Smooth muscle cell (in vitro differentiated cells): ENCODE measurements around the gene PRF1. TPM values are rescaled to one million over a fixed set of nuclear protein-coding genes. Genes with fewer than 3 reads are reported as not detected.

Experiments
- DNase-seq: peaks from one replicate; lab custom pipeline; 2025; ENCODE audit not compliant: unreplicated experiment; lab: John Stamatoyannopoulos, UW
- H2AFZ ChIP-seq: fragments of 200-600 bp; sonication (generic); 2 replicates; pipeline ENCODE4 v1.6.0; 2016; ENCODE audit warnings: antibody characterized with exemption, low read depth, mild to moderate bottlenecking
- H3F3A ChIP-seq: fragments of 200-600 bp; sonication (generic); 2 replicates; pipeline ENCODE4 v1.6.0; 2017; ENCODE audit warnings: antibody characterized with exemption, low read depth
- H3K27ac ChIP-seq: fragments of 200-600 bp; sonication (generic); 2 replicates; pipeline ENCODE4 v1.5.1; 2016; ENCODE audit warnings: low read depth, mild to moderate bottlenecking
- H3K27me3 ChIP-seq: fragments of 200-600 bp; sonication (generic); 2 replicates; pipeline ENCODE4 v1.6.1; 2016; ENCODE audit warnings: low read depth, mild to moderate bottlenecking
- H3K36me3 ChIP-seq: fragments of 200-600 bp; sonication (generic); 2 replicates; pipeline ENCODE4 v1.5.1; 2016; ENCODE audit warnings: low read depth
- H3K4me1 ChIP-seq: fragments of 200-600 bp; sonication (generic); 2 replicates; pipeline ENCODE4 v1.5.1; 2016; ENCODE audit warnings: low read depth
- H3K4me2 ChIP-seq: fragments of 200-600 bp; sonication (generic); 2 replicates; pipeline ENCODE4 v1.6.0; 2016; ENCODE audit warnings: mild to moderate bottlenecking
- H3K4me3 ChIP-seq: fragments of 200-600 bp; sonication (generic); 2 replicates; pipeline ENCODE4 v1.5.1; 2016; ENCODE audit warnings: mild to moderate bottlenecking
- H3K79me2 ChIP-seq: fragments of 200-600 bp; sonication (generic); 2 replicates; pipeline ENCODE4 v1.6.0; 2016; ENCODE audit warnings: low read depth, mild to moderate bottlenecking
- H3K9ac ChIP-seq: fragments of 200-600 bp; sonication (generic); 2 replicates; pipeline ENCODE4 v1.6.0; 2016; ENCODE audit warnings: low read depth
- H3K9me3 ChIP-seq: fragments of 200-600 bp; sonication (generic); replicated peaks from 2 replicates; pipeline ENCODE4 v1.5.1; 2016; ENCODE audit warnings: low read depth
- H4K20me1 ChIP-seq: fragments of 200-600 bp; sonication (generic); 2 replicates; pipeline ENCODE4 v1.6.0; 2016; ENCODE audit warnings: low read depth
- WGBS: methylation state at CpG from one replicate; pipeline ENCODE4 v1.1.7; 2016; ENCODE audit warnings: low lambda C conversion rate; 5-methylcytosine and 5-hydroxymethylcytosine counted together
- polyA plus RNA-seq: library from polyadenylated mRNA; unstranded; fragments of >200 nt; fragmentation: Nextera tagmentation; extraction: Ambion mirVana; gene quantifications from 2 replicates; pipeline ENCODE4 v1.2.1, GENCODE V29; 2016
- total RNA-seq: library from RNA; depleted of rRNA; stranded (reverse); fragments of >200 nt; gene quantifications from 2 replicates; pipeline ENCODE4 v1.2.3, GENCODE V29; 2014
- TF ChIP-seq, protein P1 (sequence below): fragments of 200-600 bp; sonication (generic); IDR thresholded peaks from 2 replicates; pipeline ENCODE4 v1.5.1; 2017; ENCODE audit warnings: borderline replicate concordance, mild to moderate bottlenecking, antibody characterized with exemption; ENCODE audit not compliant: insufficient read depth, poor library complexity, severe bottlenecking

Gene PRF1
- total and polyA plus RNA-seq, 2 experiments from 2014 or later = not detected

DNA sequence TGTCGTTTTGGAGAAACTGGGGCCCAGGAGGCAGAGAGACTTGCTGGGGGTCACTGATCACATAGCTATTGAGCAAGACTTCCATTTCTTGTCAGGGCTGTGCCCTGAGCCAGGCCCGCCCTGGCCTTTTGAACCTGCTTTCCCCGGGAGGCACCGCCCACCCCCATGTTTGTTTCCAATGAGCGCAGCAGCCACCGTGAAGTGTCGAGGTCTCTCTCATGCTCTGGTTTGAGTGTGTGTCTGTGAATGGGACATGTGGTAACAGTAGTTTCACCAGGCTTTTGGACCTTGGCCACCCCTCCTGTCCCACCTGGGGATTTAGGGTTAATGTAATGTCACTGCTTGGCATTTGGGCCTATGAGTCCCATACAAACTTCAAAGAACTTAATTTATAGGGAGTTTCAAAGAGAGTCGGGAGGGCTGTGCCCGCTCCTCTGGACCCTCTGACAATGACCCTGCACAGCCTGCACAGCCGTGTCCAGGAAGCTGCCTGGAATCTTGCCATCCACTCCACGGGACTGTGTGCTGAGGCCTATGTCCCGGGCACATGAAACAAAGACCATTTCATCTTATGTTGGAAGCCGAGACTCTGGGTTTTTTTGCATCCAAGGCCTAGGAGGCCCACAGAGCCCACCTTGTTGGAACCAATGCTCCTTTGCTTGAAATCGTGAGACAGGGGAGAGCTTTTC lies 6.3 kb downstream of the PRF1 start:
- no peaks in the 10 kb centered on the region for H3F3A ChIP-seq
- WGBS = 91% methylated on average over 14 of the region's 14 CpGs
- no peak overlapping the region for H3K27ac ChIP-seq
- no peak for DNase-seq
- H3K4me1 ChIP-seq = no peaks in the 10 kb centered on the region
- H3K9me3 ChIP-seq = no peaks in the 10 kb centered on the region
- no peaks in the 10 kb centered on the region for H3K36me3 ChIP-seq
- H3K4me3 ChIP-seq = no peak overlapping the region
- H3K27me3 ChIP-seq = no peaks in the 10 kb centered on the region
- H3K79me2 ChIP-seq = no peaks in the 10 kb centered on the region
- H4K20me1 ChIP-seq = no peaks in the 10 kb centered on the region
- TF ChIP-seq, protein P1, sequence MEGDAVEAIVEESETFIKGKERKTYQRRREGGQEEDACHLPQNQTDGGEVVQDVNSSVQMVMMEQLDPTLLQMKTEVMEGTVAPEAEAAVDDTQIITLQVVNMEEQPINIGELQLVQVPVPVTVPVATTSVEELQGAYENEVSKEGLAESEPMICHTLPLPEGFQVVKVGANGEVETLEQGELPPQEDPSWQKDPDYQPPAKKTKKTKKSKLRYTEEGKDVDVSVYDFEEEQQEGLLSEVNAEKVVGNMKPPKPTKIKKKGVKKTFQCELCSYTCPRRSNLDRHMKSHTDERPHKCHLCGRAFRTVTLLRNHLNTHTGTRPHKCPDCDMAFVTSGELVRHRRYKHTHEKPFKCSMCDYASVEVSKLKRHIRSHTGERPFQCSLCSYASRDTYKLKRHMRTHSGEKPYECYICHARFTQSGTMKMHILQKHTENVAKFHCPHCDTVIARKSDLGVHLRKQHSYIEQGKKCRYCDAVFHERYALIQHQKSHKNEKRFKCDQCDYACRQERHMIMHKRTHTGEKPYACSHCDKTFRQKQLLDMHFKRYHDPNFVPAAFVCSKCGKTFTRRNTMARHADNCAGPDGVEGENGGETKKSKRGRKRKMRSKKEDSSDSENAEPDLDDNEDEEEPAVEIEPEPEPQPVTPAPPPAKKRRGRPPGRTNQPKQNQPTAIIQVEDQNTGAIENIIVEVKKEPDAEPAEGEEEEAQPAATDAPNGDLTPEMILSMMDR = no peak
- H3K4me2 ChIP-seq = no peak overlapping the region
- H2AFZ ChIP-seq = no peak overlapping the region
- no peak overlapping the region for H3K9ac ChIP-seq

DNA sequence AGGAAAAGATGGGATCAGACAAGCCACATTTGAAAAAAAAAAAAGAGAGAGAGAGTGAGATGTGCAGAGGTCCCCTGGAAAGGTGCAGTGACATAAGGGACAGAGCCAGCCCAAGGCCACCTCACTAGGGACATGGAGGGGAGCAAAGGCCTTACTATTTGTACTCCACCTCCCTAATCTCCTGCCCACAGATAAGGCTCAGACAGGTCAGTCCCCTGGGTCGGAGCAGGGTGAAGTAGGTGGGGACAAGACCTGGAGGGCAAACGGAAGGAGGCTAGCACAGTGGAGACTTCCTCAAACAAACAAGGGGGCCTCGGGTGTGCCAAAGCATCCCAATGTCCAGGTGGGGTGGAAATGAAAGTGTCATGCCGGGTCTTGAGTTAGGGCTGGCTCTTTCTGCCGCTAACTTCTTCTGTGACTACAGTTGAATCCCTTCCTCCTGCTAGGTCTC lies 7.0 kb downstream of the PRF1 start:
- Histone ChIP-seq H3K27me3 (no peaks in the 10 kb centered on the region), H3K4me2 (no peak overlapping the region), H3K4me1 (no peaks in the 10 kb centered on the region), H3K36me3 (no peaks in the 10 kb centered on the region), H3F3A (no peaks in the 10 kb centered on the region), H2AFZ (no peak overlapping the region), H3K79me2 (no peaks in the 10 kb centered on the region), H4K20me1 (no peaks in the 10 kb centered on the region), H3K4me3 (no peak overlapping the region), H3K9ac (no peak overlapping the region), H3K9me3 (no peaks in the 10 kb centered on the region), H3K27ac (no peak overlapping the region)
- DNase-seq = no peak
- TF ChIP-seq, protein P1 = no peak
- WGBS = 90% methylated on average over 5 of the region's 5 CpGs

DNA sequence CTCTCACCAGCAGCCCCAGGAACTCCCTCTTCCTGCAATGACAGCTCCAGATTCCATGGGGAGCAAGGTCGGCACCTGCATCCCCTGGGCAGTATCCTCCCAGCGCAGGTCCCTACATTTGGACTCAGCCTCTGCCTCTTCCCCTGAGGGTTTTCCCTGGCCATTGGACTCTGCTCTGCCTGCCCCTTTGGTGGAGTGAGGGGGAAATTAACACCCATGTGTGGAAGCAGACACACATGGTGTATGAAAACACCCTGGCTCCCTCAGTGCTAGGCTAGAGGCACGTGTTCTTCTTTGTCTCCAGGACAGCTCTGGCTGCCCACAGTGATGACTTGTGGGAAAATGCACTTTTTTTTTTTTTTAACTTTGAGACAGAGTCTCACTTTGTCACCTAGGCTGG lies 8.4 kb downstream of the PRF1 start:
- Histone ChIP-seq H3K36me3 (no peaks in the 10 kb centered on the region), H3K9me3 (no peaks in the 10 kb centered on the region), H3K27me3 (no peaks in the 10 kb centered on the region), H3K9ac (no peak overlapping the region), H3K4me1 (no peaks in the 10 kb centered on the region), H2AFZ (no peak overlapping the region), H3F3A (no peaks in the 10 kb centered on the region), H3K27ac (no peak overlapping the region), H4K20me1 (no peaks in the 10 kb centered on the region), H3K4me2 (no peak overlapping the region), H3K4me3 (no peak overlapping the region), H3K79me2 (no peaks in the 10 kb centered on the region)
- TF ChIP-seq, protein P1 = no peak
- WGBS = 86% methylated on average over 3 of the region's 3 CpGs
- DNase-seq = no peak

DNA sequence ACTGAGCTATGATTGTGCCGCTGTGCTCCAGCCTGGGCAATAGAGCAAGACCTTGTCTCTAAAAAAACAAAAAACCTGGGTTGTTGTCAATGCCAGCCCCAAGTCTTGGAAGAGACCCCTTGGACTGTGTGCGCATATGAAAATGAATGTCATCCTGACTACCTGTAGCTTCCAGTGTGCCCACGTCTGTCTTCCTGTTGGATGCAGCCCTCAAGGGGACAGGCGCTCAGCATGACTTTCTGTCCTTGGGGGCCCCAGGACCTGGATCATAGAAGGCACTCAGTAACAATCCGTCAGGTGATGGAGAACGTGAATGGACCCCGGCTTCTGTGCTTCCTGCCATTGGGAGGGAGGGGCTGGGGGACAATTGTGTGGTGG lies 9.0 kb downstream of the PRF1 start:
- no peaks in the 10 kb centered on the region for H4K20me1 ChIP-seq
- H3K36me3 ChIP-seq = no peaks in the 10 kb centered on the region
- H3K4me1 ChIP-seq = no peaks in the 10 kb centered on the region
- no peak overlapping the region for H2AFZ ChIP-seq
- H3K4me3 ChIP-seq = no peak overlapping the region
- H3F3A ChIP-seq = no peaks in the 10 kb centered on the region
- H3K79me2 ChIP-seq = no peaks in the 10 kb centered on the region
- 89% methylated on average over 7 of the region's 7 CpGs for WGBS
- H3K4me2 ChIP-seq = no peak overlapping the region
- H3K9ac ChIP-seq = no peak overlapping the region
- no peaks in the 10 kb centered on the region for H3K9me3 ChIP-seq
- DNase-seq = no peak
- no peak overlapping the region for H3K27ac ChIP-seq
- TF ChIP-seq, protein P1 = no peak
- no peaks in the 10 kb centered on the region for H3K27me3 ChIP-seq
